ENCODE measurements around the gene COL8A1.

Gene COL8A1

DNA sequence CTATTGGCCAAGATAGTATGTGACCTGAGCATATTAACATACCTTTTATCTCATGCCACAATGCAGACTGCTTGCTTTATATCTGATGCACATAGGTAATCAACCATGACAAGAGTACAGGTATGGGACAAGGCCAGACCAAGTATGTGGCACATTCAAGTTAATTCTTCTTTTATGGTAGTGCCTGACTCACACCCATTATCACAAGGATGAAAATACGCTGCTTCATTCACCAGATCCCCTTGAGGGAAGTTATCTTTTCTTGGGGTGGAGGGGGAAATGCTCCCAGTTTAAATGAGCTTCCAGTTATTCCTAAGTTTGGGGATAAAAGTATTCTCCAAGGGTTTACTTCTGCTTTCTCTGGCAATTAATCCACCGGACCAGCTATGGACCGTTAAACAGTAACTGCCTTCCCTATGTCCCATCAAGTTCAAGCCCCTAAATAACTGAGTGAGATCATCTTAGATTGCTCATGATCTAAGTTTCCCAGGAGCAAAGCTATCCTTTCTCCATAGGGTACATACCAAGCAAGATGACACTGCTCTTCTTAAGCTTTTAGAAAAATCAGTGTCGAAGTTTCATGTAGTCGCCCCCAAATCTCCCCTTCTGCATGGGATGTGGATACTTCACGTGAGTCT, 1.9 kb downstream of the COL8A1 start:
- no peak for DNase-seq

DNA sequence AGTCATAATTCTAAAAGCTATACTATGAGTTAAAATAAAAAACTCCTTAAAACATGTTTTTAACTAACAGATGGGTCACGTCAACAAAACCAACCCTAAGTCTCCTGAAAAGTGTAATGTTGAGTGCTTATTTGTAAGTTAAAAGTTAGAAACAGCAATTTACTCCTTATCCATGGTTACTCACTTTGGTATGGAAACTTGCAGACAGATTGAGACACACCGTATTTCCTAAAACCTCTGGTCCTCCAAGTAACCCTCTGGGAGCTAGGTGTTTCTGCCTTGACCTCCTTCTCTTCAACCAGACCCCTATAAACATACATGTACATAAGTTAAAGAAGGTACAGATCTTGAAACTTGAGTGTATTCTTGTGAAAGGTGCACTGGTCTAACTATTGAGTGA, 3.1 kb downstream of the COL8A1 start:
- no peak for DNase-seq

DNA sequence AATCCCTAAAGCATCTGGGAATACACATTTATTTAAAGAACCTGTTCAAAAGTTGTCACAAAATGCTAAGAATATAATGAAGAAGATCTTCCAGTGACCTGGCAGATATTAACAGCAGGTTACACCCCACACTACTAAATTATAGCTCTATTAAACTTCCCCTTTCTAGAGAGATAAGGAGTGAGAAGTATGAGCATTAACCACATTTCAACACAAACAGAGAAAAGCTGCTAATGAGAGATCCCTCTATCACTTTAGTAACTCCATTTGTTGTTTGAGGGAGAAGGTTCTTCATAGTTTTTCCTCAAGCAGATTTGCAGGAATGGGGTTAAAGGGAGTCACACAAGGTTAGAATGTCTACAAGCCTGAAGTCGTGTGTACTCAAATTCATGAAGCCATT, 3.6 kb downstream of the COL8A1 start:
- no peak for DNase-seq

DNA sequence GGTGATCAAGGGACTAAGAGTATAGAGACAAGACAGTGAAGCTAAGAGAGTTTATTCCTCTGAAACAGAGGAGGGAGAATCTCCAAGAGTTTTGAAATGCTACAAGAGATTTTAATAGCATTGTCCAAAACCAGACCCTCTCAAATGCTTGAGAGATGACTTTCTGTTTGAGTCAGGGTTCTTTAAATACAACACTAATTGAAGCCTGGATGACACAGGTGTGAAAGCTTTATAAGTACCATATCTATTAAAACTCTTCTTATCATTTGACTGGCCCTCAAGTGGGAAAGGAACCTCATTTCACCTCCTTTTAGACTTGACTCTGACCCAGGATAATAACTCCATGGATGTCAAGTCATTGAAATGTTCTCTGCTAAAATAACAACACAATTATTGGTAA, 5.6 kb downstream of the COL8A1 start:
- no peak for DNase-seq

DNA sequence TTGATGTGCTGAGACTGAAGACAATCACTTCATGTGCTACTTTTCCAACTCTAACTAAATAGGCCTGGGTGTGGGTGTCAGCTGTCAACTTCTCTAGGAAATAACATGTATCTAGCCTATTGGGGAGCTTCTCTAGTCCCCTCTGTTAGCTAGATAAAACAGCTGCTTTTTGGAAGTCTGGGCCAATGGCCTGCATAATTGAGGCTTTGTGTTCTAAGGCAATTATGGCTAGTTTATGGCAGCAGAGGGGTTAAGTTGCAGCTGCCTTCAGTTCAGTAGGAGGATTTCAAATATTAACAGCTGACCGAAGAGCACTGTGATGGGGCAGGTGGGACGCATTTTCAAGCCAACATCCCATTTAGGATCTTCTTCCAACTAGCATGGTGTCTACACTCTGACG, 6.4 kb downstream of the COL8A1 start:
- no peak for DNase-seq

DNA sequence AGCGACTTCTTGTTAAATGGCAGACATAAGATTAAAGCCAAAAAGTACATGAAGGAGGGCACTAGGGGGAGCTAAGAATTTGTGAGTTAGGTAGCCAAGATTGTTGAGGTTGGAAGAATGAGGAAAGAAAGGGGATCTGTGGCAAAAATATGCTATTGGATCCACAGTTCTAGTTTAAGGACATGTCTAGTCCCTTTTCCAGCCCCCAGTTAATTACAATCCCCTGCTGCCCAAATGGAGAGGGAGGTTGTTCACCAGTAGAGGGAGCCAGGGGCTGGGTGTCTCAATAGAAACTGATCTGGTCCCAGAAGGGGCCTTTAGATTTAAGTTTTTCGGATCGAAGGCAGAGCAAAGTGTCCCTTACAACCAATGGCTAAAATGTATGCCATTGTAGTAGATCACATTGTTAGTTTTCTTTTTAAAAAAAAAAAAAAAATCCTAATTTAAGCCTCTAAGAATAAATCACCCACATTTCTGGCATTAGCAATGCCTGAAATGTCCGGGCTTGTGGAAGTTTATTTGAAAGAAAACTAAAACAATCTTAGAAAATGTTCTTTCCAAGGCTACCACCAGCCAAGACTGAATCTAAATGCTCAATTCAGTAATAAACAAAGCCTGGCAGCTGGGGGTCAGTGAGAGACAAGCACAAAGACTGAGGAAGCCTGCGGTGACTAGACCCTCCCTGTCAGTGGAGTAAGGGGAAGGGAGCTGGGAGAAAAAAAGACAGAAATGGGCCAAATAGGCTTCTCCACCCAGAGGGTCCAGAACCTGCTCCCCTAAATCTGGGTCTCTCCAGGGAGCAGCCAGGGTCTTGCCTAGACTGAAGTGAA, 7.1 kb downstream of the COL8A1 start:
- DNase-seq = no peak

DNA sequence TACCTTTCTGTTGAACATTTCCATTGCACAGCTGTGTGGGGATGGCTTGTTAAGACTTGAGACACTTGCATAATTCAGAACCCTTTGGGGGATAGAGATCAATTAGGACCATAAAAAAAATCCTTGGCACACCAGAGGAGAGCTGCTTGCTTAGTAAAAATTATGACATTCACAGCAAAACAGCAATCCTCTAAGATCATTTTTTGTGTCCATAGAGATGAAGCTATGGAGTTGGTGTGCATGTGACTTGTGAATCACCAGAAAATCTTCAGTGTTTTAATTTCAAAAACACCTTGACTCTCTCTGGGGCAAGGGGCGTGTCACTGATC, 7.7 kb downstream of the COL8A1 start:
- DNase-seq = no peak

DNA sequence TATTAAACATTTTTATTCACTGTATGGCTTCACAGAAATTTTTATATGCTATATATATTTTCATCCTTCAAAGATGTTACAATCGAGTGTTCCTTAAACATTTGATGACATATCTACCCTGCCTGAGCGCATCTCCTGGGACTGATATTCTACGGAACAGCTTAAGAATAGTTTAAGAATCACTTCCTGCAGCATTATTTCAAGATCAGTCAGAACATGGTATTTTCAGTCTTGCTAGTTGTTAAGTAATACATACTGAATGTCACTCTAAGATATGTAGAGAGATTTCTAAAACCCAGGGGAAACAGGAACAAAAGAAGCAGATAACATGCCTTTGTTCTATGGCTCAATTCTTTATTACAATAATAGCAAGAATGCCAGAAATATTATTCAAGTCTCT, 8.7 kb downstream of the COL8A1 start:
- no peak for DNase-seq

DNA sequence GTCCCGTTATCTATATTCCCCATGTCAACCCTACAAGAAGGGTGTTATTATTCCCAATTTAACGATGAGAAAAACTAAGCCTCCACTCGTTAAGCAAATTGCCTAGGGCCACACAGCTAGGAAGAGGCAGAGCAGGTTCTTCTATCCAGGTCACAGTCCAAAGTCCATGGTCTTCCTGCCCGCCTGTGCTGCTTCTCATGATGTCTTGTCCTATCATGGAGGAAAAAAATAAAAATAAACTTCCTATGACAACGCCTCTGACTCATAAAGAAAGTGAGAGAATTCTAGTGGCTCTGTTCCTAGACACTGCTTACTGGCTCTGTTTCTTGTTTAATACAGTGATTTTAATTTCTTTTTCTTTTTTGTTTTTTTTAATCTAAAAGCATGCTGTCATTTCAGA, 9.7 kb downstream of the COL8A1 start:
- DNase-seq = no peak

DNA sequence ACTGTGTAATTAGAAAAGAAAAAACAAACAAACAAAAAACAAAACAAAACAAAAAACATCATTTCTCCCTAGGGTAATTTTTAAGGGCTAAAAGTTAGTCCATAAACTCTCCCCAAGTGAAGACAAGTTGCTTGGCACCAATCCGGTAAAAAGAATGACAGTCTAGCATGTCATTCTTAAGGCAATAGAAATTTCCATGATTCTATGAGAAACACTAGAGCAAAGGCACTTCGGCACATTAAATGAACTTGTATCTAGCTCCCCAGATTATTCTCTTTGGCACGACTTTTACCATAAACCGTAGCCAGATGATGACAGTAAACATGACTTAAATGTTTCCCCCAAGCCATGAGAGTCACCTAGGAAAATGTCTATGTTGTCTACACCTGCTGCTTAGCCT, 10.1 kb downstream of the COL8A1 start:
- DNase-seq = no peak

DNA sequence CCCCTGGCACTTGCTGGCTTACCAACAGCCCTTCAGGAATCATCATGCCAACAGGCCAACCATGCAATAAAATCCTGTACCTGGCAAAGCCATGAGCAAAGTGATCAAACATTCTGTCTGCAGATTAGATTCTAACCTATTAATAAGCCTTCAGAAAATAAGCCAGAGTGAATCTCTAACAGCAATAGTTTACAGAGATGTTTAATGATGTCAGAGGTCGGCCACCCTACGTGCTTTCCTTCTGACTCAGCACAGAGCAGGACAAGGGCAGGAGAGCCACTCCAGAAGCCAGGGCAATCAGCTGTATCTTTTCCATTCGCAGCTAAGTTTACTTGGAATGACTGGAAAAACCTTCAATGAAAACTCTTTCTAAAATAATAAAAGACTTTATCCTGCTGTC, 13.1 kb downstream of the COL8A1 start:
- no peak for DNase-seq

DNA sequence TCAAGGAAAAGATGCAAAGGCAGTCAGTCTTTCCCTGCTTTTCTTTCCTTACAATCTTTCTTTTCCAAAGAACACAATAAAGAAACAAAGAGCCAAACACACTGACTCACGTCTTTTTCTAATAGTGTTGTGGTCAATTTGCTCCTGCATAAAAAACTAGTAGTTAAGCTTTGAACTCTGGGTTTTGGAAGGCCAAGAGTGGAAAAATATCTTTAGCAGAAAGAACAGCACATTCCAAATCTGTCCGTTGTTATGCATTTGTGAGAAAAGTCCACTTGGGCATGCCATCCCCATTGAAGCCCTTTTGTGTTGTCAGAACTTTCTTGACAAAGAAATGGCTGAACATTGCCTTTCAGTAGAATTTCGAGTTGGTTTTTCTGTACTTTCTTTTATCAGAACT, 18.2 kb downstream of the COL8A1 start:
- DNase-seq = no peak

DNA sequence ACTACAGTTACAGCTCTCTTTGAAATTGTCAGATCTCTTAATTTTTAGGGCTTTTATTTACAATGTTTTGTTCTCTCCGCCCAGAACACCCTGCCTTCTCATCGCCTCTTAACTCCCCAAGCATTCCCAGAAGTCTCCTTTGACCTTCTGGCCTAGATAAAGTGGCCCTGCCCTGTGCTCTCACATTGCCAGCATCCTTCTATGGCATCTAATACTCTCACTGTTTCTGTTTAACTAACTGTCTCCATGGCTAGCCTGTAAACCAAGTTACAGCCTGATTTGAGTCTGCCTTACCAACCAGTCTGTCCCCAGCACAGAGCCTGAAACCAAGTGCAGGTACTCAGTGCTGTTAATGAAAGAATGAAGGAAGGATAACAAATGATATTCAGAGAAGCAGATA, 19.9 kb downstream of the COL8A1 start:
- DNase-seq = no peak

DNA sequence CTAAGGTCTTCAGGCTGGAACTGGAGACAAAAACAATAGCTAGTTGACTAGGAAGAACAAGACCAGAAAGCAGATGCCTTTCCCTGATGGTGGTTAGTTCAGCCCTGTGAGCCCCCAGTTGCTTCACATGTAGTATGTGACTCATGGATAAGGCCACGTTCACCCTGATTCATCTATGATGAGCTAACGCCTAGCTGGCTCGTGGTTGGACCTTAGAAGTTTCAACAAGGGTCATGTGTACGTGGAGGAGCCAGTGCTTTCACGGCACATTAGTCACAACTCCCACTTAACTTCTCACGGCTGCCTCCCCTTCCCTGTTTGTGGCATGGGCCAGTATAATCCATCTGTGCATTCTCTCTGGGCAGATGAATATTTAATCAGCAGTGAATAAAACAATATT, 20.6 kb downstream of the COL8A1 start:
- no peak for DNase-seq

DNA sequence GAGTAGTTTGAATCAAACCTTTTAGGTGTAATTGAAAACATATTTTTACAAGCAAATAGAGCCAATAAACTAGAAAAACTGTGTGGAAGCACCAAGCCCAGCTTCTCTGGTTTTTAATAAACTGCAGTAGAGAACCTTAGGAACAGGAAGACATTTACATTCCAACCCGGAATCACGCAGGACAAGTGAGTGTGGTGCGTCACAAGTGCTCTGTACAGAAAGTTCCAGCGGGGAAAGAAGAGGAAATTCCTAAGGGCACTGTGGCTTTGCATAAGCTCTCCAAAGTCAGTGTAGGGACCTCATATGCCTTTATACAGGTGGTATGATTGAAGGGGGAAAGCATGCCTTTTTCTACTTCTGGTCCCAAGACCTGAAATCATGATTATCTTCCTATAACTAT, 21.6 kb downstream of the COL8A1 start:
- no peak for DNase-seq

DNA sequence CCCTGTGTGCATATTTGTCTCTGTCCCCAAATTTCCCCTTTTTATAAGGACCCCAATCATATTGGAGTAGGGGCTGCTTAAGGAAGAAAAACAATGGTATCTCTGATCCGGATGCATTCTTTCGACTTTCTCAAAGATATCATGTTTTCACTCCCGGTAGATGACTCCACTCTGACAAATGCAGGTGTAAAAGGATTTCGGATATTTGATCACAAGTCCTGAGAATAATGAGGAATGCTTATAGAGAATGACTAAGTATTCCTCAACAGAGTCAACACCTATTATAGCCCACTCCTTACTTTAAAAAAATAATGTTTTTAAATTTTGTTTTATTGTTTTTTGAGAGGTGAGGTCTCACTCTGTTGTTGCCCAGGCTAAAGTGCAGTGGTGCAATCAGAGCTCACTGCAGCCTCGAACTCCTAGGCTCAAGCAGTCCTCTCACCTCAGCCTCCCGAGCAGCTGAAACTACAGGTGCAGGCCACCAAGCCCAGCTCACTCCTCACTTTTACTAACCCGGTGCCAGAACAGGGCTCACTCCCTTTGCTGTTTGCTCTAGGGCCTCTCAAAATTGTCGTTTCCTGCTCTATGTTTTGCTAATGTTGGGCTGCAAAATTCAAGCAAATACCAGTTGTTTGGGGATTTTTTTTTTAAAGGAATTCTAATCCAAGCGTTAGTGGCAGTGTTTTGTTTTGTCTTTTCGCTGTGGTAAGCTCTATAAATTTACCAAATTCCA, 24.6 kb downstream of the COL8A1 start:
- no peak for DNase-seq

DNA sequence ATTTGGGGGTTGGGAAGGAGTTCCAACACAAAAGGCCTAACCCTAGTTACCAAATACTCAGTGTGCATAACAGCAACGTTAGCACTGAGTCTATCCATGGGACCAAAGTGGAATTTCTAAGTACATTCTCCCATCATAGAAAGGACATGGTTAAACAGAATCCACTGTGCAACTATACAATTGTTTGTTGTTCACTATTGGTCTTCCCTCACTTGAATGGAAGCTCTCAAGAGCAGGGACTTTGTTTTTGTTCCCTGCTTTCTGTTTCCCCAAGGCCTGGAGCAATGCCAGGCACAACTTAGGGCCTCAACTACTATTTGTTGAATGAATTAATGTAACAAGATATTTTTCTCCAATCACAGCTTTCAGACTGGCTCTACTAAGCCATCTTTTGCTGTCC, 25.6 kb downstream of the COL8A1 start:
- no peak for DNase-seq

DNA sequence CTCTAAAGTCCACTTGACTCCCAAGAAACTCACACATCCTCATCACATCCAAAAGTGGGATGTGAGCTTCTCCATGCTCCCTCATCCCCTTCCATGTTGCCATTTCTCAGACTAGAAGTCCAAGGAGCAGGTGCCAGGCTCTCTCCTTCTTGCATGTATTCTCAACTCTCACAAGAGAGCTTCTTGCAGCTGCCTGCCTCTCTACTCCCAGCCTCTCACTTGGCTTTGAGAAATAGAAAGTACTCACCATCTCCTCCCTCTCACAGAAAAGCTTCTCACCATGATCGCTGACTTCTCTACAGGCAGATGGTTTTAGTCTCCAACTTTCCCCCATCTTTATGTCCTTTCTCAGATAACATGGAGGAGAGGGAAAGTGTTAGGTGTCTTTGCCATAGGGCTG, 26.6 kb downstream of the COL8A1 start:
- no peak for DNase-seq

DNA sequence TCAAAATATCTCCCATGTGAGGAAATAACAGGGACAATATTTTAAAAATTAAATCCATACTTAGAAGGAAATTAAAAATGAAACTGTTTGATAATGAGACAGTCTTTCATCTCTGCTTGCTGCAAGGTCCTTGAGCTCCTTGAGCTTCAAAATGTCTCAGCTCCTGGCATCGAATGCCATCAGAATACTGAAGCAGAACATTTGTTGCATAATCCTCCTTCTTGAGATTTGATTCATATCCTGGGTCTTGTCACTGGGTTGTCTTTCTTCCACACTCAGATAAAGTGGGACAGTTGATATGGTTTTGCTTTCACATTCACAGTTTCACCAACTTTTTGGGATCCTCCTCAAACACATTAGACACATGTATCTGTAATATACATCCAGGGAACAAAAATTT, 27.8 kb downstream of the COL8A1 start:
- no peak for DNase-seq

DNA sequence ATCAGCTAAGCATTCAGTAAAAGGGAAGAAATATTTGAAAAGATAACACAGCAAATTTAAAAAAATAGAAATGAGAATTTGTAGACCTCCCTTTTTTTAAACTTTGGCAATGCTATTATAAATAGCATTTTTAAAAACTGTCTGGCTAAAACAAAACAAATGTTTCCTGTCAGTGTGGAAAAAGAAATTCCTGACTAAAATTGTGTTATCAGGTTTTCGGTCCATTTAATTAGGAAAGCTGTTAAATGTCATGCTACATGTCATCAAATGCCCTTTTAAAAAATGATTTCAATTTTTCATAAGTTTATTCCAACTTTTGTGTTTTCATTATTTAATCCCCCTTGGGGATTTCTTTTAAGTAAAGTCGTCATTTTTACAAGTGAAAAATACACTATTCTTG, 29.6 kb downstream of the COL8A1 start:
- no peak for DNase-seq

DNA sequence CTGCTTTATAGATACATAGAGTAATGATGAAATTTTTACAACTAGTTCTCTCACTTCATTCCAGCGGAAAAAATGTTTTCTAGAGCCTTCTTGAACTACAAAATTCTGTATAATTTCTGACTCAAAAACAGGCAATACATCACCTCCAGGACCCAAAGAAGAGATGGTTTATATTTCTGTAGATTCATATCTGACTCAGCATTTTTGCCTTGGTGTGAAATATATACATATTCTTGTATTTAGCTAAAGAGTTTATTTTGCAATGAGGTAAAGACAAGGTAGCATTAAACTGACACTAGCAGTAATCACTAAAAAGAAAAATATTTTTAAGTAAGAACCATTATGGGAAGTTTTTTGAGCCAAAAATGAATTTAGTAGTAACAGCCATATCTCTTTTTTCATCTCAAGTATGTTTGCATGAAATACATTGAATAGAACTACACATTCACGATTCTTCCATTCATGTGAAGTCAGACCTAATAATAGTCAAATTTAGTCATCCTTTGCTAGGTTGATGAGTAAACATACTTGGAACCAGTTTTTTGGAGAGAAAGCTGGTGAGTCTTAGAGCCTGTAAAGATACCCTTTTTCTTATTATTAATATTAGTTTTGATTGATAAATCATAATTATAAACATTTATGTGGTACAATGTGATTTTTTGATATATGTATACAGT, 31.6 kb downstream of the COL8A1 start:
- DNase-seq = no peak

DNA sequence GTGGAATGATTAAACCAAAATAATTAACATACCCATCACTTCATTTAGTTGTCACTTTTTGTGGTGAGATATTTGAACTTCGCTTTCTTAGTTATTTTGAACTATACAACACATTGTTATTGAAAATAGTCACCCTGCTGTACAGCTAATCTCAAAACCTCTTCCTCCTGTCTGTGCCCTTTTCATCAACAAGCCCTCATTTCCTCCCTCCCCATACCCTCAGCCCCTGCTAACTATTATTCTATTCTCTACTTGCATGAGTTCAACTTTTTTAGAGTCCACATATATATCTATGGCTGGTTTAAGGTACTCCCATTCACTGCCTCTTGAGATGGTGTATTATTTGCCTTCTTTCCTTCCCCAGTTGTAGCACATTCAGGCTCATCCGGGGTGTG, 32.2 kb downstream of the COL8A1 start:
- DNase-seq = no peak

DNA sequence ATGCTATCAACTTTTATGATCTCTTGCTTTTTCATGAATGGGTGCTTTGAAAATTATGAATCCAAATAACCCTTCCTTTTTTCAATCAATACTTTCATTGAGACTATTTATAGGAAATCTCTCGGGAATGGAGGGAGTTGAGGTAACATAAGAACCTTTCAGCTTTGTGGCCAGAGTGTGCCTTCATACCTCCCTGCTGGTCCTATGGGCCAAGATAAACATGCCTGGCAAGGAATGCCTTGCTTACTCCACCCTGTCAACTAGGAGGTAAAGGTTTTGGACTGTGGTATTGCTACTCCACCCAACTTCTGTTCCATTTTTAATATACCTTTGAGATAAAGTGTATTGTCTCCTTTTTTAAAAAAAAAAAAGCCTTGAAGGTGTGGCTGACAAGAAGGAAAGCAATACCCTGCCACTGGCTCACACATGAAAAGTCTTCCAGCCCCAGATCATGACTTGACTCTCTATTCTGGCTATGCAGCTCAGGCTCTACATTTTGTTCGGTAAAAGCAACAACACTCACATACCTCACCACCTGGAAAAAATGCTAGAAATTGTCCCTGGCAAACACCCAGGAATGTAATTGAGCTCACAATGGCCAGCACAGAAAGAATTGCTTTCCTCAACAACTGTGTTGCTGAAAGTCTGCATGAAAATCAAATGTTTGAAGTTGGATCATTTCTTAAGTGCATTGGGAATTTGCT, 35.8 kb downstream of the COL8A1 start:
- no peak for DNase-seq

Measured in DMS153 (cell line).